Neural cell (in vitro differentiated cells): ENCODE measurements around the gene CAPS. TPM values are rescaled to one million over a fixed set of nuclear protein-coding genes. Genes with fewer than 3 reads are reported as not detected.

Experiments
- H2AFZ ChIP-seq: fragments of 200-600, 300-800 bp; sonication (generic), shearing (Covaris generic); 2 replicates; pipeline ENCODE4 v1.6.0; 2014; ENCODE audit warnings: low read depth, mild to moderate bottlenecking, antibody characterized with exemption, low read length, moderate library complexity
- H3F3A ChIP-seq: fragments of 200-600 bp; shearing (Covaris generic); 2 replicates; pipeline ENCODE4 v1.6.1; 2016; ENCODE audit warnings: mild to moderate bottlenecking, moderate library complexity, mixed read lengths, antibody characterized with exemption, low read length; ENCODE audit not compliant: insufficient read depth, poor library complexity, severe bottlenecking
- H3K27ac ChIP-seq: fragments of 200-600, 300-800 bp; sonication (generic), shearing (Covaris generic); 2 replicates; pipeline ENCODE4 v1.5.1; 2014; ENCODE audit warnings: mild to moderate bottlenecking, low read length, moderate library complexity
- H3K27me3 ChIP-seq: fragments of 300-800, 200-600 bp; sonication (generic), shearing (Covaris generic); 2 replicates; pipeline ENCODE4 v1.6.0; 2014; ENCODE audit warnings: mild to moderate bottlenecking, low read depth, low read length, moderate library complexity; ENCODE audit not compliant: insufficient read depth
- H3K36me3 ChIP-seq: fragments of 300-800, 200-600 bp; sonication (generic), shearing (Covaris generic); 2 replicates; pipeline ENCODE4 v1.5.1; 2014; ENCODE audit warnings: mild to moderate bottlenecking, antibody characterized with exemption, low read length, moderate library complexity; ENCODE audit not compliant: insufficient read depth
- H3K4me2 ChIP-seq: fragments of 300-800, 200-600 bp; sonication (generic), shearing (Covaris generic); 2 replicates; pipeline ENCODE4 v1.6.0; 2014; ENCODE audit warnings: mild to moderate bottlenecking, low read length
- H3K4me3 ChIP-seq: fragments of 300-800, 200-600 bp; sonication (generic), shearing (Covaris generic); 2 replicates; pipeline ENCODE4 v1.5.1; 2014; ENCODE audit warnings: mild to moderate bottlenecking, low read length, moderate library complexity
- H3K79me2 ChIP-seq: fragments of 200-600 bp; shearing (Covaris generic); replicated peaks from 2 replicates; pipeline ENCODE4 v1.6.0; 2014; ENCODE audit warnings: mild to moderate bottlenecking, low read length, moderate library complexity; ENCODE audit not compliant: insufficient read depth
- H3K9ac ChIP-seq: fragments of 300-800, 200-600 bp; sonication (generic), shearing (Covaris generic); 2 replicates; pipeline ENCODE4 v1.6.1; 2016; ENCODE audit warnings: mild to moderate bottlenecking, low read length, mixed read lengths
- H3K9me2 ChIP-seq: fragments of 200-600 bp; shearing (Covaris generic); 2 replicates; pipeline ENCODE4 v1.6.1; 2016; ENCODE audit warnings: mild to moderate bottlenecking, low read length, mixed read lengths; ENCODE audit not compliant: insufficient read depth
- H3K9me3 ChIP-seq: fragments of 200-600, 300-800 bp; sonication (generic), shearing (Covaris generic); 2 replicates; pipeline ENCODE4 v1.6.1; 2016; ENCODE audit warnings: mild to moderate bottlenecking, mixed run types, low read length, moderate library complexity, mixed read lengths
- H4K20me1 ChIP-seq: fragments of 200-600 bp; shearing (Covaris generic); 2 replicates; pipeline ENCODE4 v1.6.1; 2016; ENCODE audit warnings: mild to moderate bottlenecking, mixed run types; ENCODE audit not compliant: insufficient read depth
- CTCF ChIP-seq: fragments of 450-650 bp; IDR thresholded peaks from 2 replicates; pipeline ENCODE4 v1.5.1; 2014; ENCODE audit warnings: antibody characterized with exemption, mild to moderate bottlenecking, moderate library complexity; ENCODE audit not compliant: poor library complexity, severe bottlenecking
- EP300 ChIP-seq: fragments of 450-650 bp; conservative IDR thresholded peaks from 2 replicates; pipeline ENCODE4 v1.6.1; 2014; ENCODE audit warnings: antibody characterized with exemption, mild to moderate bottlenecking, moderate library complexity; ENCODE audit not compliant: poor library complexity, severe bottlenecking
- EZH2 ChIP-seq: fragments of 200-600, 300-800 bp; shearing (Covaris generic), sonication (generic); IDR thresholded peaks from 2 replicates; pipeline ENCODE4 v1.6.1; 2014; ENCODE audit warnings: antibody characterized with exemption, low read length, borderline replicate concordance, mild to moderate bottlenecking; ENCODE audit not compliant: insufficient read depth, poor library complexity, severe bottlenecking
- MXI1 ChIP-seq: fragments of 450-650 bp; conservative IDR thresholded peaks from 2 replicates; pipeline ENCODE4 v1.6.1; 2014; ENCODE audit warnings: antibody characterized with exemption, mild to moderate bottlenecking; ENCODE audit not compliant: poor library complexity, severe bottlenecking
- POLR2AphosphoS5 ChIP-seq: IDR thresholded peaks from 2 replicates; pipeline ENCODE4 v1.6.1; 2012
- RAD21 ChIP-seq: fragments of 450-650 bp; conservative IDR thresholded peaks from 2 replicates; pipeline ENCODE4 v1.6.1; 2014; ENCODE audit warnings: antibody characterized with exemption, mild to moderate bottlenecking, moderate library complexity
- REST ChIP-seq: IDR thresholded peaks from 2 replicates; pipeline ENCODE4 v1.6.1; 2012; ENCODE audit warnings: borderline replicate concordance
- SMC3 ChIP-seq: fragments of 450-650 bp; conservative IDR thresholded peaks from 2 replicates; pipeline ENCODE4 v1.6.1; 2014; ENCODE audit warnings: antibody characterized with exemption, mild to moderate bottlenecking, moderate library complexity; ENCODE audit not compliant: poor library complexity
- TAF1 ChIP-seq: IDR thresholded peaks from 2 replicates; pipeline ENCODE4 v1.6.1; 2012; ENCODE audit warnings: low read depth
- polyA plus RNA-seq: library from polyadenylated mRNA; depleted of rRNA; stranded (reverse); fragments of >200 nt; gene quantifications from 2 replicates; pipeline ENCODE4 v1.2.3, GENCODE V29; 2014

CAPS gene
- polyA plus RNA-seq, 1 donor from 2014 or later, result 10.5 TPM

- H4K20me1 ChIP-seq, result peaks cover 3% of the 10 kb centered on the region
- no peaks in the 10 kb centered on the region for H3K9me3 ChIP-seq
- TF ChIP-seq TAF1 (no peak), POLR2AphosphoS5 (no peak), CTCF (no peak), EZH2 (no peak), REST (no peak), SMC3 (no peak), RAD21 (no peak), MXI1 (no peak), EP300 (no peak)
- H3K79me2 ChIP-seq, result peaks cover 54% of the 10 kb centered on the region
- no peak overlapping the region for H3K4me3 ChIP-seq
- no peak overlapping the region for H2AFZ ChIP-seq
- H3K27ac ChIP-seq, result no peak overlapping the region
- H3K4me2 ChIP-seq, result no peak overlapping the region
- peaks cover 6% of the 10 kb centered on the region for H3K36me3 ChIP-seq
- no peaks in the 10 kb centered on the region for H3F3A ChIP-seq
- no peak overlapping the region for H3K9ac ChIP-seq
- no peaks in the 10 kb centered on the region for H3K9me2 ChIP-seq
- no peaks in the 10 kb centered on the region for H3K27me3 ChIP-seq
Observed at GRCh38 chr19:5952193-5953029, 38.4 kb downstream of the CAPS start.

- H3K9ac ChIP-seq, result no peak overlapping the region
Observed at GRCh38 chr19:5953030-5953589, 39.1 kb downstream of the CAPS start.

More at GRCh38 chr19:5953030-5953589, 39.1 kb downstream of the CAPS start:
- Histone ChIP-seq H4K20me1 (peaks cover 3% of the 10 kb centered on the region), H3K36me3 (peaks cover 6% of the 10 kb centered on the region), H3F3A (no peaks in the 10 kb centered on the region), H3K27ac (no peak overlapping the region), H3K79me2 (peaks cover 59% of the 10 kb centered on the region), H3K4me3 (no peak overlapping the region), H2AFZ (no peak overlapping the region), H3K4me2 (no peak overlapping the region), H3K9me2 (no peaks in the 10 kb centered on the region), H3K9me3 (no peaks in the 10 kb centered on the region), H3K27me3 (no peaks in the 10 kb centered on the region)
- TF ChIP-seq CTCF (no peak), MXI1 (no peak), RAD21 (no peak), REST (no peak), SMC3 (no peak), POLR2AphosphoS5 (no peak)
